Lung (tissue), 12 donors: ENCODE measurements around the gene CTSH. TPM values are rescaled to one million over a fixed set of nuclear protein-coding genes. Genes with fewer than 3 reads are reported as not detected.

Experiments
- ATAC-seq: fragments of 200-7000 bp; cut with Tn5 transposase; one replicate; pipeline ENCODE4 v1.9.1; 2020; ENCODE audit warnings: moderate number of reproducible peaks; ENCODE audit not compliant: insufficient read depth, low FRiP score
- DNase-seq, 3 donors: peaks; one replicate each; pipeline ENCODE4 v3.0.0-alpha.2; 2013 to 2017
- H3K27ac ChIP-seq, 2 donors: one replicate each; pipeline ENCODE4 v1.5.1; 2013; ENCODE audit warnings: mild to moderate bottlenecking in 2 of 2, moderate library complexity in 2 of 2, control low read depth in 1 of 2, inconsistent platforms in 1 of 2, low read depth in 1 of 2, low read length in 1 of 2
- H3K27me3 ChIP-seq, 3 donors: one replicate each; pipeline ENCODE4 v1.5.1; 2013; ENCODE audit warnings: low read length in 2 of 3; ENCODE audit not compliant: control insufficient read depth in 3 of 3, insufficient read depth in 3 of 3
- H3K36me3 ChIP-seq, 4 donors: one replicate each; pipeline ENCODE4 v1.5.1; 2013; ENCODE audit warnings: low read length in 4 of 4, mild to moderate bottlenecking in 1 of 4, moderate library complexity in 1 of 4; ENCODE audit not compliant: control insufficient read depth in 4 of 4, insufficient read depth in 4 of 4
- H3K4me1 ChIP-seq, 5 donors: one replicate each; pipeline ENCODE4 v1.5.1; 2013; ENCODE audit warnings: low read length in 5 of 5, mild to moderate bottlenecking in 2 of 5, moderate library complexity in 1 of 5; ENCODE audit not compliant: control insufficient read depth in 5 of 5, insufficient read depth in 5 of 5
- H3K4me3 ChIP-seq: one replicate; pipeline ENCODE4 v1.5.1; 2013; ENCODE audit warnings: mild to moderate bottlenecking, control low read depth, moderate library complexity
- H3K9ac ChIP-seq, 2 donors: one replicate each; pipeline ENCODE4 v1.5.1; 2013; ENCODE audit warnings: low read length in 2 of 2, control low read depth in 1 of 2; ENCODE audit not compliant: insufficient read depth in 1 of 2
- H3K9me3 ChIP-seq, 4 donors: one replicate each; pipeline ENCODE4 v1.5.1; 2013; ENCODE audit warnings: low read length in 3 of 4, mild to moderate bottlenecking in 1 of 4, moderate library complexity in 1 of 4; ENCODE audit not compliant: control insufficient read depth in 4 of 4, insufficient read depth in 3 of 4
- CTCF ChIP-seq: IDR thresholded peaks from 2 replicates; pipeline ENCODE4 v1.5.1; 2012; ENCODE audit warnings: mild to moderate bottlenecking; ENCODE audit errors: control extremely low read depth, extremely low read depth
- WGBS, 2 donors: extraction: QIAGEN DNeasy Blood & Tissue Kit; methylation state at CpG; one replicate each; pipeline ENCODE4 v1.1.7; 2013; 5-methylcytosine and 5-hydroxymethylcytosine counted together
- polyA plus RNA-seq, 2 donors: library from polyadenylated mRNA; stranded (reverse); fragments of 200-250 nt; gene quantifications; one replicate each; pipeline ENCODE4 v1.2.1, GENCODE V29; 2013
- total RNA-seq, 2 donors: library from RNA; depleted of rRNA in 1 of 2; stranded (reverse); fragments of >200 nt in 1 of 2; gene quantifications; one replicate each; pipeline ENCODE4 v1.2.1, GENCODE V29; 2014 to 2021
- donor health status: control.
- donor health status: control.
- donor health status: Bipolar disorder and iron deficiency.
- donor health status: healthy.
- donor health status: DM: yes; HTN: yes; CAD: no.

The CTSH gene
- total and polyA plus RNA-seq, 4 donors = 821 to 1,902 (median 1,209) TPM

GRCh38 chr15:78944202-78944625 lies 632 bp downstream of the CTSH start:
- H3K9ac ChIP-seq = peak overlapping the region in 1 of 2 donors; percentile 26
- no peaks in the 10 kb centered on the region for H3K36me3 ChIP-seq
- H3K4me3 ChIP-seq = peak overlapping the region; percentile 73
- 25 to 57% methylated on average over 12 of the region's 12 CpGs for WGBS, 2 donors
- ATAC-seq = peak; percentile 7
- peaks cover 0 to 8% (median 0%) of the 10 kb centered on the region in 5 donors for H3K4me1 ChIP-seq
- H3K27me3 ChIP-seq = no peaks in the 10 kb centered on the region
- H3K27ac ChIP-seq = peak overlapping the region; percentile 47 to 93
- TF ChIP-seq CTCF = no peak
- no peak for DNase-seq
- peaks cover 0 to 1% (median 0%) of the 10 kb centered on the region in 4 donors for H3K9me3 ChIP-seq

- H3K4me1 ChIP-seq = peaks cover 0 to 8% (median 0%) of the 10 kb centered on the region in 5 donors
- DNase-seq (peak; percentile 36 to 50 (median 48)), ATAC-seq (no peak)
- H3K9me3 ChIP-seq = peaks cover 0 to 1% (median 0%) of the 10 kb centered on the region in 4 donors
- H3K27ac ChIP-seq = peak overlapping the region in 1 of 2 donors; percentile 93
- WGBS, 2 donors = 55 to 81% methylated on average over 7 of the region's 7 CpGs
- no peak for TF ChIP-seq CTCF
- no peaks in the 10 kb centered on the region for H3K27me3 ChIP-seq
- peak overlapping the region; percentile 73 for H3K4me3 ChIP-seq
- no peaks in the 10 kb centered on the region for H3K36me3 ChIP-seq
- no peak overlapping the region for H3K9ac ChIP-seq
Measured at GRCh38 chr15:78943692-78944091, 1.2 kb downstream of the CTSH start.

GRCh38 chr15:78942741-78943140 lies 2.1 kb downstream of the CTSH start:
- ATAC-seq (no peak), DNase-seq (no peak)
- no peak for TF ChIP-seq CTCF
- 65 to 93% methylated on average over 4 of the region's 4 CpGs for WGBS, 2 donors
- Histone ChIP-seq H3K4me1 (peaks cover 0 to 8% (median 0%) of the 10 kb centered on the region in 5 donors), H3K9me3 (peaks cover 0 to 1% (median 0%) of the 10 kb centered on the region in 4 donors), H3K27ac (peak overlapping the region in 1 of 2 donors; percentile 82), H3K36me3 (no peaks in the 10 kb centered on the region), H3K9ac (no peak overlapping the region), H3K27me3 (no peaks in the 10 kb centered on the region), H3K4me3 (peak overlapping the region; percentile 40)
